ENCODE data around the gene CENPP.

Gene CENPP

DNA sequence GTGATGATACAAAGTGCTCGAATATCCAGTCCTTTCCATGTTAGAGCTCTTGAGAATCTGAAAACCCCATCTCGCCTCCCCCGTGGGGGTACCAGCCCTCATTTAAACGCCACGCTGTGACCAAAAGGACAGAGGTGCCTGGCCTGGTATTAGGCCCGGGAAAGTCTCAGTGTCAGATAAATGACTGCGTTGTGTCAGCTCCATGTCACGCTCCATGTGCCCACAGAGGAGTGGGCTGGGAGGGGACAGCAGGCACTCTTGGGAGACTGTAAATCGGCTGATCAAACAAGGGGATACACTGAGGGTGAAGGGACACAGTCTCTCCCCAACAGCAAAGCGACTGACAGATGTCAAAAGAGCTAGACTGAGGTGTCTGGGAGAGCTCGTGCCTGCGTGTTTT lies 275.7 kb downstream of the CENPP start:
- H3K9me3 ChIP-seq (ENCODE audit: control insufficient read depth, low read length) = no peaks in the 10 kb centered on the region
- H3K27ac ChIP-seq (ENCODE audit: insufficient read depth, low read depth, low read length, poor library complexity, severe bottlenecking) = no peak overlapping the region

DNA sequence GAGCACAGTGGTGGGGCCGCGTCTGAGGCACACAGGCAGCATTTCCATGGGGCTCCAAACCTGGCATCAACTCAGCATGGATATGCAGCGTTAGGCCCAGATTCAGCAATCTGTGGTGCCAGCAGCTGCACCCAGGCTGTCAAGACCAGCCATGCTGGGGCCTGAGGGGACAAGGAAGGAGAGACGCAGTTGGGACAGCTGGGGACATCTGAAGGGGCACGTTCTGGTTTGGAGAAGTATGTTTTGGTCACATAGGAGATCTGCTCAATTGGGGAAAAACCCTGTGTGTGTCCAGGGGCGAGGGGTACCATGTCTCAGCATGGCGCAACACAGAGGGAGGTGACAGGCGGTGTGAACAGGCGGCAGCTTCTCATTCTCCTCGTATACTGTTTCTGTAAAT lies 276.7 kb downstream of the CENPP start:
- H3K9me3 ChIP-seq (ENCODE audit: control insufficient read depth, low read length) = no peaks in the 10 kb centered on the region
- H3K4me3 ChIP-seq (ENCODE audit: insufficient read depth, low read depth, low read length) = no peak overlapping the region
- no peaks in the 10 kb centered on the region for H3K4me1 ChIP-seq (ENCODE audit: control insufficient read depth, insufficient read depth, low read length)
- H3K27me3 ChIP-seq (ENCODE audit: control insufficient read depth, insufficient read depth, low read length, poor library complexity, severe bottlenecking) = no peaks in the 10 kb centered on the region
- H3K27ac ChIP-seq (ENCODE audit: insufficient read depth, low read depth, low read length, poor library complexity, severe bottlenecking) = no peak overlapping the region
- no peaks in the 10 kb centered on the region for H3K36me3 ChIP-seq (ENCODE audit: control insufficient read depth, insufficient read depth, low read length)
- 94 to 95% methylated on average over 10 of the region's 10 CpGs for WGBS, 2 experiments

More for the DNA sequence above, 275.7 kb downstream of the CENPP start:
- Histone ChIP-seq H3K4me3 (ENCODE audit: insufficient read depth, low read depth, low read length) (no peak overlapping the region), H3K36me3 (ENCODE audit: control insufficient read depth, insufficient read depth, low read length) (no peaks in the 10 kb centered on the region), H3K4me1 (ENCODE audit: control insufficient read depth, insufficient read depth, low read length) (no peaks in the 10 kb centered on the region), H3K27me3 (ENCODE audit: control insufficient read depth, insufficient read depth, low read length, poor library complexity, severe bottlenecking) (no peaks in the 10 kb centered on the region)
- WGBS, 2 experiments = 93 to 94% methylated on average over 12 of the region's 12 CpGs

DNA sequence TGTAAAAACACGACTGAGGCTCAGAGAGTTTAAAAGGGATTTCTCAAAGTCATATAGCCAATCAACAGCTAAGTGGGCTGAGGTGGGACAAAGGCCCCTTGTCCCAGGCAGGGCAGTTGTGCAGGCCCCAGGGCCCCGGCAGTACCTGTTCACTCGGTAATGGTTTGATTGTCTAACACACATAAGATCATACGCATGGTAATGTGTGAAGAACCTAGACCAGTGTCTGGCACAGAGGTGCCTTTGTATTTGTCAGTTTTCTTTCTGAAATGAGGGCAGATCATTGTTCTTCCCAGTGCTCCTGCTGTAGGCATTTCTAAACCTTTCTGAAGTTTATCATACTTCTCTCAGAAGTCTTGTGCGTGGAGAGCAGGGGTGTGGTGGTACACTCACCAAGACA lies 277.3 kb downstream of the CENPP start:
- Histone ChIP-seq H3K27me3 (ENCODE audit: control insufficient read depth, insufficient read depth, low read length, poor library complexity, severe bottlenecking) (no peaks in the 10 kb centered on the region), H3K9me3 (ENCODE audit: control insufficient read depth, low read length) (no peaks in the 10 kb centered on the region), H3K4me3 (ENCODE audit: insufficient read depth, low read depth, low read length) (no peak overlapping the region), H3K4me1 (ENCODE audit: control insufficient read depth, insufficient read depth, low read length) (no peaks in the 10 kb centered on the region), H3K36me3 (ENCODE audit: control insufficient read depth, insufficient read depth, low read length) (no peaks in the 10 kb centered on the region), H3K27ac (ENCODE audit: insufficient read depth, low read depth, low read length, poor library complexity, severe bottlenecking) (no peak overlapping the region)
- 94 to 96% methylated on average over 5 of the region's 5 CpGs for WGBS, 2 experiments

DNA sequence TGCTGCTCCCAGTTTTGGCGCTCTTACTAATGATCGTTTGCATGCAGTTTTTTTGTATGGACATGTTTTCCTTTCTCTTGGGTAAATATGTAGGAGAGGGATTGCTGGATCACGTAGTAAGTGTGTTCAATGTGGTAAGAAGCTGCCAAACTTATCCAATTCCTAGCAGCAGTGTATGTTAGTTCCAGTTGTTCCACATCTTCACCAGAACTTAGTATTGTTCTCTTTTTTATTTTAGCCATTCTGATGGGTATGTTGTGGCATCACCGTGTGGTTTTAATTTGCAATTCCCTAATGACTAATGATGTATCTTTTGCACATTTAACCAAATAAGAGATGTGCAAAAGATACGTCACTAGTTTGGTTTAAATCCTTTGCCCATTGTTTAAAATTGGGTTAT lies 278.2 kb downstream of the CENPP start:
- H3K4me3 ChIP-seq (ENCODE audit: insufficient read depth, low read depth, low read length) = no peak overlapping the region
- H3K4me1 ChIP-seq (ENCODE audit: control insufficient read depth, insufficient read depth, low read length) = peaks cover 9% of the 10 kb centered on the region
- 87 to 97% methylated on average over 3 to 5 of the region's 5 CpGs for WGBS, 2 experiments
- no peaks in the 10 kb centered on the region for H3K36me3 ChIP-seq (ENCODE audit: control insufficient read depth, insufficient read depth, low read length)
- no peak overlapping the region for H3K27ac ChIP-seq (ENCODE audit: insufficient read depth, low read depth, low read length, poor library complexity, severe bottlenecking)
- H3K9me3 ChIP-seq (ENCODE audit: control insufficient read depth, low read length) = no peaks in the 10 kb centered on the region
- no peaks in the 10 kb centered on the region for H3K27me3 ChIP-seq (ENCODE audit: control insufficient read depth, insufficient read depth, low read length, poor library complexity, severe bottlenecking)

DNA sequence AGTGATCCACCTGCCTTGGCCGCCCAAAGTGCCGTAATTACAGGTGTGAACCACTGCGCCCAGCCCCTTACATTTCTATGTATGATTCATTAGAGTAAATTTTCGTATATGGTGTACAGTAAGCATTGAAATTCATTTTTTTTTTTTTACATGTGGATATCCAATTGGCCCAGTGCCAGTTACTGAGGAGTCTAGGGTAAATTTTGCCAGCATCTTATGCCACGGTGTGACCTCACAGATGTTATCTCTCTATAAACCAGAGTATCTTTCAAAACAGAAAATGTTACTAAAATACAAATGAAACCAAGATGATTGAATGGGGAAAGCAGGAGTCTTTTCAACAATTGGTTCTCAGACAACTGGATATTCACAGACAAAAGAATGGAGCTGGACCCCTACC lies 279.5 kb downstream of the CENPP start:
- peaks cover 15% of the 10 kb centered on the region for H3K4me1 ChIP-seq (ENCODE audit: control insufficient read depth, insufficient read depth, low read length)
- H3K4me3 ChIP-seq (ENCODE audit: insufficient read depth, low read depth, low read length) = no peak overlapping the region
- no peak overlapping the region for H3K27ac ChIP-seq (ENCODE audit: insufficient read depth, low read depth, low read length, poor library complexity, severe bottlenecking)
- no peaks in the 10 kb centered on the region for H3K9me3 ChIP-seq (ENCODE audit: control insufficient read depth, low read length)
- WGBS, 2 experiments = 91 to 99% methylated on average over 4 to 5 of the region's 5 CpGs
- no peaks in the 10 kb centered on the region for H3K36me3 ChIP-seq (ENCODE audit: control insufficient read depth, insufficient read depth, low read length)
- no peaks in the 10 kb centered on the region for H3K27me3 ChIP-seq (ENCODE audit: control insufficient read depth, insufficient read depth, low read length, poor library complexity, severe bottlenecking)

DNA sequence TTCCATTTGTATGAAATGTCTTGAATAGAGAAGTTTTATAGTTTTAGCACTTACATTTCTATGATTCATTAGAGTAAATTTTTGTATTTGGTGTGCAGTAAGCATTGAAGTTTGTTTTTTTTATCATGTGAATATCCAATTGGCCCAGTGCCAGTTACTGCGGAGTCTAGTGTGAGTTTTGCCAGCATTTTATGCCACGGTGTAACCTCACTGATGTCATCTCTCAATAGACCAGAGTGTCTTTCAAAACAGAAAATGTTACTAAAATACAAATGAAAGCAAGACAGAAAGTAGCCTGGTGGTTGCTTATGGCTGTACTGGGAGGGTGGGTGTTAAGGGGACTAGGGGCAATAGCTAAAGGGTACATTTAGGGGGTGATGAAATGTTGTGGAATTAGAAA lies 281.3 kb downstream of the CENPP start:
- Histone ChIP-seq H3K4me1 (ENCODE audit: control insufficient read depth, insufficient read depth, low read length) (peaks cover 15% of the 10 kb centered on the region), H3K36me3 (ENCODE audit: control insufficient read depth, insufficient read depth, low read length) (no peaks in the 10 kb centered on the region), H3K4me3 (ENCODE audit: insufficient read depth, low read depth, low read length) (no peak overlapping the region), H3K27ac (ENCODE audit: insufficient read depth, low read depth, low read length, poor library complexity, severe bottlenecking) (no peak overlapping the region), H3K27me3 (ENCODE audit: control insufficient read depth, insufficient read depth, low read length, poor library complexity, severe bottlenecking) (no peaks in the 10 kb centered on the region), H3K9me3 (ENCODE audit: control insufficient read depth, low read length) (no peaks in the 10 kb centered on the region)
- 94 to 95% methylated on average over 2 of the region's 2 CpGs for WGBS, 2 experiments

DNA sequence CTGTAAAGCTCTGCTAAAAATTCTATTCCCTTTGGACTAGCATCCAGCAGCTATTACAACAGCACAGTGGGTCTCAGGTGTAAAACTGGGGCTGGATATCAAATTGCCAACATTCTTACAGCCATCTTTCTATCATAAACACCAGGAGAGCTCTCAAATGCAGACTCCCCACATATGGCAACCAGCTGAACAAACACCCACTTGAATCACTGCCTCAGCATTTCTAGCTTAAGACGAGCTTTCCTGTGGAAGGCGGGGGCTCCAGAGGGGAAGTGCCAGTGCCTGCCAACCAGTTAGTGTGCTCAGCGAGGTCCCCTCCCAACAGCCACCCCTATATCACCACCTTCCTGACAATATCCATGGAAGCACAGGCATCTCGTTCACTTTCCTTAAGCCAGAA lies 282.0 kb downstream of the CENPP start:
- no peak overlapping the region for H3K27ac ChIP-seq (ENCODE audit: insufficient read depth, low read depth, low read length, poor library complexity, severe bottlenecking)
- no peaks in the 10 kb centered on the region for H3K9me3 ChIP-seq (ENCODE audit: control insufficient read depth, low read length)
- no peaks in the 10 kb centered on the region for H3K36me3 ChIP-seq (ENCODE audit: control insufficient read depth, insufficient read depth, low read length)
- H3K4me3 ChIP-seq (ENCODE audit: insufficient read depth, low read depth, low read length) = no peak overlapping the region
- WGBS, 2 experiments = 87 to 89% methylated on average over 4 of the region's 4 CpGs
- no peaks in the 10 kb centered on the region for H3K27me3 ChIP-seq (ENCODE audit: control insufficient read depth, insufficient read depth, low read length, poor library complexity, severe bottlenecking)
- H3K4me1 ChIP-seq (ENCODE audit: control insufficient read depth, insufficient read depth, low read length) = peaks cover 15% of the 10 kb centered on the region

DNA sequence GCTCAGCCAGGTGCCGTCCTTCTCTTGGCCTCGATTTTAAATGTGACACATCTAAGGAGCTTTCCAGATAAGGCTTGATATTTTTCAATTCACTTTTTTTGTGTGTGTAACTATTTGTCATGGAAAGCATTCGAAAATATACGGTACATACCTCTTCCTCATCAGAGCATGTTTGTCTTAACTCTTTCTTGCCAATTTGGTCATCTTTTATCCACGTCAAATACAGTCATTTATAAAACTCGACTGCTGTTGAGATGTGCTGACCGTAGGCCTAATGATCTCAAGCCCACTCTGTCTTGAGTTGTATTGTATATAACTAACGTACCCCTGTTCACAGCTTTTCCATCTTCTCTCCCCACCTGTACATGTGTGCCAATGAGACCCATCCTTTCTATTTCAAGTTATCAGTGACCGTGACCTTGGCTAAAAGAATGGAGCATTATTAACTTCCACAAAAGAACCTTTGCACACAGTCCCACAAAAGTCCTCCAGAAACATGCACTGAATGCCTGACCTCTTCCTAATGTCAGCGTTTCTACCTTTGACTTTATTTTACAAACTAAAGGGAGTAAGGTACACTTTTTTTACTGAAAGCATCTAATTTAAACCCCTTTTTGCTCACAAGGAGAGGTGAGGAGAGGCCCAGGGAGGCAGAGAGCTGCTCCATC lies 282.6 kb downstream of the CENPP start:
- Histone ChIP-seq H3K36me3 (ENCODE audit: control insufficient read depth, insufficient read depth, low read length) (no peaks in the 10 kb centered on the region), H3K27me3 (ENCODE audit: control insufficient read depth, insufficient read depth, low read length, poor library complexity, severe bottlenecking) (no peaks in the 10 kb centered on the region), H3K9me3 (ENCODE audit: control insufficient read depth, low read length) (no peaks in the 10 kb centered on the region), H3K27ac (ENCODE audit: insufficient read depth, low read depth, low read length, poor library complexity, severe bottlenecking) (peak overlapping the region; percentile 94), H3K4me3 (ENCODE audit: insufficient read depth, low read depth, low read length) (no peak overlapping the region), H3K4me1 (ENCODE audit: control insufficient read depth, insufficient read depth, low read length) (peaks cover 15% of the 10 kb centered on the region)
- WGBS, 2 experiments = 92 to 94% methylated on average over 10 of the region's 10 CpGs

DNA sequence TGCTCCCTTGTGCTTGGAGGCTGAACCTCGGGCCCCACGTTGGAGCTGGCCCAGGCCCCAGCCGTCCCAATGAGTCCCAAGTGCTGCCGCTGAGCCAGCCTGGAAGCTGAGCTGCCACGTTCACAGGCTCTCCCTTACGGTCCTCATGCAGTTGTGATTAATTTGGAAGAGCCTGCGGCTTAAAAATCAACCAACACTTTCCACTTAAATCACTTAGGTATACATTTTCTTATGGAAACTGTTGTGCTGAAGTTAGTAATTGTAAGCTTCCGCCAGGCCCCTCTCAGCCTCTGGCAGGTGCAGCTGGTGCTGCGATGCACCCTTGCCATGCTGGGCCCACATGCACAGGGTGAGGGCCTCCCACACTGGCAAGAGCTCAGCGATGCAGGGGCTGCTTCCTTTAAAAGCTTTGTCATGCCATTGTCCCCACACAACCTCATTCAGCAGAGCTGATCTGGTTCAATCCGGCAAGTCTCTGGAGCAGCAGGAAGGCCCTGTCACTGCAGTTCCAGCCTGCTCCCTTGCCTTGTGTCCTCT lies 283.2 kb downstream of the CENPP start:
- no peaks in the 10 kb centered on the region for H3K9me3 ChIP-seq (ENCODE audit: control insufficient read depth, low read length)
- H3K36me3 ChIP-seq (ENCODE audit: control insufficient read depth, insufficient read depth, low read length) = no peaks in the 10 kb centered on the region
- H3K4me1 ChIP-seq (ENCODE audit: control insufficient read depth, insufficient read depth, low read length) = peaks cover 15% of the 10 kb centered on the region
- no peak overlapping the region for H3K4me3 ChIP-seq (ENCODE audit: insufficient read depth, low read depth, low read length)
- no peaks in the 10 kb centered on the region for H3K27me3 ChIP-seq (ENCODE audit: control insufficient read depth, insufficient read depth, low read length, poor library complexity, severe bottlenecking)
- H3K27ac ChIP-seq (ENCODE audit: insufficient read depth, low read depth, low read length, poor library complexity, severe bottlenecking) = peak overlapping the region; percentile 94
- 68 to 70% methylated on average over 11 of the region's 11 CpGs for WGBS, 2 experiments

DNA sequence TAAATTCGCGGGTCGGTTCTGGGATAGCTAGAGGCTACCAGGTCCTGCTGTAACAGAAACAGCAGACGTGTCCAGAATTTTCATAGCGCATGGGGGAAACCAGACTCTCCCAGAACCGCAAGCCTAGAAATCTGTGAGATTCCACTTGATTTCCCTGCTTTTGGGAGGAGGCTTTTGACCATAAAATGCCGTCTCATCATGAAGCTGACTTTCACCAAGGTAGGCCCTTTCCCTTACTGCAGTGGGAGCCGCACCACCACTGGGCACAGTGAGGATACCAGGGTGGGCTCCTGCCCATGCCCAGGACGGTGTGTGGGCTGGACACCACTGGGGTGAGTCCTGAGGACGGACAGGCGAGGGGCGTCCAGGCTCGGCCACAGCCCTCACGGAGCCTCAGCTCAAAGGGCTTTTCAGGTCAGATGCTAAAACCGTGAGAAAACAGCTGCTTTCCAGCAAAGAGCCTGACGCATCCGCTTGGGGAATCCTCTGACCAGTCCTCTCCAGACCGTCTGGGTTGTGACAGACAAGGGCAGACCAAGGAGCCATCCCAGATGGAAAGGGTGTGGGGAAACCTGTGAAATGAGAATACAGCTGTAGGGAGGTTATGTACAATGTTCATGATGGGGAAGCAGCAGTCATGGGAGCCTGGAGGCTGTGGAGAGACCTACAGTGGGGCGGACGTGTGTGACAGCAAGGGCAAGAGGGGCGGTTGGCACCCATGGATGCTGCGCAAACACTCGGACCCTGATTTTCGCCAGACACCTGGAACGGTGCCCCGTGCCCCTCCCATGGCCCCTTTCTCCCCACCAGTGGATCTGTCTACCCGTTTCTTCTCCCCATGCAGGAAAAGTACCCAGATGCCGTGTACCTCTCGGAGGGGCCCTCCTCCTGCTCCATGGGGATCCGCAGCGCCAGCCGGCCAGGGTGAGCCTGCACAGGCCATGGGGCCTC lies 285.0 kb downstream of the CENPP start:
- H3K27me3 ChIP-seq (ENCODE audit: control insufficient read depth, insufficient read depth, low read length, poor library complexity, severe bottlenecking) = no peaks in the 10 kb centered on the region
- peaks cover 15% of the 10 kb centered on the region for H3K4me1 ChIP-seq (ENCODE audit: control insufficient read depth, insufficient read depth, low read length)
- H3K9me3 ChIP-seq (ENCODE audit: control insufficient read depth, low read length) = no peaks in the 10 kb centered on the region
- H3K36me3 ChIP-seq (ENCODE audit: control insufficient read depth, insufficient read depth, low read length) = no peaks in the 10 kb centered on the region
- H3K27ac ChIP-seq (ENCODE audit: insufficient read depth, low read depth, low read length, poor library complexity, severe bottlenecking) = no peak overlapping the region
- H3K4me3 ChIP-seq (ENCODE audit: insufficient read depth, low read depth, low read length) = no peak overlapping the region
- 95 to 96% methylated on average over 32 of the region's 32 CpGs for WGBS, 2 experiments
